D341Med (cell line): ENCODE results near the gene KRT12.

Source experiments
- DNase-seq: peaks from one replicate; pipeline ENCODE4 v3.0.0; 2012; ENCODE audit warnings: low spot score

Gene KRT12

GRCh38 chr17:40866838-40867237 is at the start of gene KRT12:
Gene KRT12 (minus strand): TSS chr17:40867223. CDS start chr17:40867186, 37 bp downstream.
- no peak for DNase-seq

DNA sequence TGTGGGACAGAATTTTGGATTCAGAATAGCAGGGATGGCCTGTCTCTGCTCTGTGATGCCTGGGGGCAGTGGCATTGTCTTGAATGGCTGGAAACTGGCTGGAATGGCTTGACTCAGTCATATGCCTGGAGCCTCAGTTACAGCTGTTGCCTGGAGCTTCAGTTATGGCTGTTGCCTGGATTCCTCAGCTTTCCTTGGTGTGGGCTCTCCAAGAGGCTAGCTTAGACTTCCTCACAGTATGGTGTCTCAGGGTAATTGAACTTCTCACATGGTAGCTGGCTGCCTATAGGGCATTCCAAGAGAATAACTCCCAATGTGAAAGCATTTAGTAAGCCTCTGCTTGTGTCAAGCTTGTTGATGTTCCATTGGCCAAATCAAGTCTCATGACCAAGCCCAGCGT is 49.3 kb upstream of the KRT12 start:
- DNase-seq = no peak

GRCh38 chr17:40915721-40916256 is 48.8 kb upstream of the KRT12 start:
- no peak for DNase-seq

DNA sequence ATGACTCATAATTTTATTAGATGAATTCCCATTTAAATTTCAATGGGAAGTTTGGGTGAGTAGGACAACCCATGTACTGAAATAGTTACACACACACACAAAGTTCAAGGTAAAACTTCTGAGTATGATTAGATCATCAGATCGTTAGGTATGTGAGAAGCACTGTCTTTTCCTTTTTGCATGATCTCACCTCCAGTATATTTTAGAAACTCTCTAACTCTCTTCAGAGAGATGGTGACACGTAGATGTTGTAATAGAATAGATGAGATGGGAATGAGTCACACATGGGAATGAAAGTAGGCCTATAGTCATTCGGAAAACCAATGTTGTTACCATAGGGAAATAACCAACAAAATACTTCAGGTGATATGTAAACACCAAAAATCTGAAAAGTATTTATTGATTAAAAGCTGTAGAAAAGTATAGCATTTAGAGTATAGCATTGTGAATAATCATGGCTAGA is 48.2 kb upstream of the KRT12 start:
- no peak for DNase-seq

DNA sequence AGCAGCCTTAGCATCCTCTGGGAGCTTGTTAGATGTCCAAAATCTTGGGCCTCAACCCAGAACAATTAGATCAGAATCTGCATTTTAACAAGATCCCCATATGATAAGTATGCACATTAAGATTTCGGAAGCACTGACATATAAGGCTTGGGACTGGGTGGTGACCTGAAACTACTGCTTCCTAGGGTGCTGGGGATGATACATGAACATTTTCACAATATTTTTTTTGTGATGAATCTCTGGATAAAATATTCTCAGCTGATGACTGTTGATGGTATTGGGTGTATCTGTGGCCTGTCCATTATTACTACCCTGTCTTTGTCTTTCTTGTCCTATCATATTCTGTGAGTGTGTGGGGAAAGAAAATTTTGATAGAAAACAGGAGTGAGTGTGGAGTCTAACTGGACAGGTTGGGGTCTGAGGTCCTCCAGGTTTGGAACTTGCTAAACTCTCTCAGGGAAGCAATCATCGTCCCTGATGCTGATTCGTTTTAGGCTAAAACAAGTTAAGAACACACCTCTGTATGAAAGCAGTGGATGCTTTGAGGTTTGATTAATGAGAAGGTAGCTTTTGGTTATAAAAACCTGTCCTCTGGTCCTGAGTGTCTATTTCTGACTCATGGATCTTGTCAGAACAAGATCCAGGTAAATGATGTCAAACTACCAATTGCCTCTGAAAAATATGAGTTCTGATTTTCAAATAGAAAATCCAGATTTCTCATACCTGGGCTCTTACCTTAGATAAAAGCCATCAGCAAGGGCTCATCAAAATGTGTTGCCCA is 47.2 kb upstream of the KRT12 start:
- DNase-seq = no peak

GRCh38 chr17:40912486-40913210 is 45.6 kb upstream of the KRT12 start:
- no peak for DNase-seq

DNA sequence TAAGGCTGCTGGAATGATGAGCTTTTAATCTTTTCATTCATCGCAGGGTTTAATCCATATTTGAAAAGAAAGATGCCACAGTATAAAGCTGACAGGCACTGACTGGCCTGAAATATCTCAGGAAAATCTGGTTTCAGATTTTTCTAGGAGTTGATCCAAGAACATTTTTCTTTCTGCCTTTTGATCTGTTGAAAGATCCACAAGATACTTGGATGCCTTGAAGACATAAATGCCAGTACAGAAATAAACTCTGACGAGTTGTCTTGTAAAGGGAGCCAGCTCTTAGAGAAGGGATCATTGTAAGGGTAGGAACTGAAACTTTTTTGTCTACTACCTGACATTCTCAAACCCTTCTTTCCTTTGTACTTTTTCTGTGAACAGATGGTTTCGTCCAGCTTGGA is 43.4 kb upstream of the KRT12 start:
- DNase-seq = no peak

DNA sequence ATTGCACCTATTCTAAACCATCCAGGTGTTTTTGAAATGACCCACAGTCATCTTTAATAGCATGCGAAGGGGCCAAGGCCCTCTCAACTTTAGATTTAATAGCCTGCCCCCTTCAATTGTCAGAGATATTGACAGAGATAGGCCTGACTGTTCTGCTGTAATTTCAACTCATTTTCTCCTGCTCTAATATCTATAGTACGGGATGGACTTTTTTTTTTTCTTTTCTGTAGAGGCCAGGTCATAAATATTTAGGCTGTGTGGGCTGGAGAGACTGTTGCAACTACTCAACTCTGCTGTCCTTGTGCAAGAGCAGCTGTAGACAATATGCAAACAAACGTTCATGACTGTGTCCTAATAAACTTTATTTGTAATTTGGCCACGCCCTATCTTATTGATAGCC is 42.7 kb upstream of the KRT12 start:
- no peak for DNase-seq

- peak; percentile 85 for DNase-seq
Measured at GRCh38 chr17:40909351-40909750, 42.3 kb upstream of the KRT12 start.

GRCh38 chr17:40906613-40907012 is 39.6 kb upstream of the KRT12 start:
- DNase-seq = no peak

- DNase-seq = no peak
Measured at GRCh38 chr17:40905370-40905769, 38.3 kb upstream of the KRT12 start.

- DNase-seq = no peak
Measured at GRCh38 chr17:40903129-40903847, 36.3 kb upstream of the KRT12 start.

DNA sequence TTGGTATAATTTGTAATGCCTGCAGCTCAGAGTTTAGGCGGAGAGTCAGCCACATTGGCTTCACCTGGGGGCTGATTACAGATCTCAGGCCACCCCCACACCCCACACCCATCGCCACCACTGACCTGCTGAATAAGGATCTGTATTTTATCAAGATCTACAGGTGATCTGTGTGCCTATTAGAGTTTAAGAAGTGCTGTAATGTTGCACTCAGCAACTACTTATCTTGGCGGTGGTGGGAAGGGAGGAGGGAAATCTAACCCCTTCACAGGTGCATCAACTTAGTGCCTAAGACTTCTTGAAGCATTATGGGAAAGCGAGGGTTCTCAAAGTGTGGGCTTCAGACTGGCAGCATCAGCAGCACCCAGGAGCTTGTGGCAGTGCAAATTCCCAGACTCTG is 35.5 kb upstream of the KRT12 start:
- no peak for DNase-seq

- no peak for DNase-seq
Measured at GRCh38 chr17:40901981-40902474, 35.0 kb upstream of the KRT12 start.

DNA sequence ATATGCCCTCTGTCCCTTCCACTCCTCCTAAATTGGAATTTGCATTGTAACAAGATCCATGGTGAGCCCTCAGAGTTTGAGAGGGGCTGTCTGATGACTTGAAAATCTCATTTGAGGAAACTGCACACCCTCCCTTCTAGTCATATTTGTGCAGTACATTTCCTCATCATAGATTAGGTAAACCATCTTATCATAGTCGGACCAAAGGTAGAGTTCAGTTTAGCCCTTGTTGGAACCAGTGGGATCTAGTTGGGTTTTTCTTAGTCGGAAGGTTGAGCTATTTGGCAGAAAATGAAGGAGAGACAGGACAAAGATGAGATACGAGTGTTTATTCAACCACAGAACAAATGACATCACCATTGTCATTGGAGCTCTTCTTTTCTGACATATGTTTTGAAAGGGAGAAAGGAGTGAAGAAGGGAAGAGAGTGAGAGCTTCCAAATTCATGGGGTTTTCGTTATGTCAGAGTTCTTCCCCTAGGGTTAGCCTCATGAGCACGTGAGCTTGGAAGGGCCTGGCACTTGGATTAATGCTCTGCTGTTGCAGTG is 33.9 kb upstream of the KRT12 start:
- DNase-seq = no peak

- DNase-seq = no peak
Measured at GRCh38 chr17:40896916-40897455, 30.0 kb upstream of the KRT12 start.

GRCh38 chr17:40895106-40895730 is 28.2 kb upstream of the KRT12 start:
- DNase-seq = no peak

DNA sequence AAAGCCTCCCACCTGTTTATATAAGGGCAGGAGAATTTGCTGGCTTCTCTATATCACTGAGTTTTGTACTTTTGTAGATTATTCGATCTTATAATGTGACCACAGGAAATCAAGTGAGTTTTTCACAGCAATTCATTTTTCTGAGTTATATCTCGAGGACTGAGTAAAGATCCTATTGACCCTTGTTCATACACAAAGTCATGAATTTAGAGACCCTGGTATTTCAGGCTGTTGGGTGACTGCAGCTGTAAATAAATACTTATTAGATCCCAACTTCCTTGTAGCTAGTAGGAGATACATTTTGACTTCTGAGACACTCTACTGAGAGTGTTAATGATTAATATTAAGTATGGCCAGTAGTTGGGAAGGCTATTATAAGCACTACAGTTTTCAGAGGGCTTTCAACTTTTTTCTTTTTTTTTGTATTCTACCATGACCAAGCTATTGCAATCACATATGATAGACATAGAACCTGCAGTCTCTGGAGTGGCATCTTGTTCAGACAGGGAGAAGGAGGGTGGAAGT is 21.2 kb upstream of the KRT12 start:
- DNase-seq = no peak

GRCh38 chr17:40886090-40886489 is 19.1 kb upstream of the KRT12 start:
- no peak for DNase-seq

GRCh38 chr17:40884708-40885512 is 17.9 kb upstream of the KRT12 start, which contains the start of gene KRT20:
Gene KRT20 (minus strand): TSS chr17:40885242. CDS start chr17:40885185, 57 bp downstream.
- no peak for DNase-seq
